ENCODE results near the gene DRC3. TPM values are rescaled to one million over a fixed set of nuclear protein-coding genes. Genes with fewer than 3 reads are reported as not detected.

Gene DRC3
- total RNA-seq, 2 experiments from 2014 or later: 0.19 TPM; not detected in 1

GRCh38 chr17:17946093-17946492 lies 26.6 kb upstream of the DRC3 start:
- DNase-seq (ENCODE audit: low spot score): no peak
- H3K4me1 ChIP-seq (ENCODE audit: insufficient read depth, low read length, poor library complexity, severe bottlenecking): peaks cover 8% of the 10 kb centered on the region
- H2AFZ ChIP-seq (ENCODE audit: low read length): no peak overlapping the region
- H3K9me2 ChIP-seq (ENCODE audit: insufficient read depth, low read length): no peaks in the 10 kb centered on the region
- CTCF ChIA-PET (ENCODE audit: unreplicated experiment): no interaction called here
- H4K20me1 ChIP-seq (ENCODE audit: insufficient read depth, low read length): no peaks in the 10 kb centered on the region; the same call in 1 of the 2 replicates
- no peaks in the 10 kb centered on the region for H3K9me3 ChIP-seq (ENCODE audit: low read length)
- H3K27ac ChIP-seq (ENCODE audit: low read depth, low read length, poor library complexity, severe bottlenecking): no peak overlapping the region
- BruUV-seq (replicated peaks): no TSS peak
- H3K79me2 ChIP-seq (ENCODE audit: insufficient read depth, low read depth, low read length): no peaks in the 10 kb centered on the region
- POLR2A ChIA-PET: interaction anchor here (1.6 kb wide), 1 partner anchor 14 kb away, joined by 6 read pairs; no protein-coding TSS in a partner anchor
- no peak overlapping the region for H3K4me3 ChIP-seq (ENCODE audit: low read depth, low read length, poor library complexity, severe bottlenecking)
- no peak for TF ChIP-seq CTCF (conservative IDR thresholded peaks at IDR 0.05; ENCODE audit: low read length)
- H3K4me2 ChIP-seq (ENCODE audit: low read length): no peak overlapping the region
- H3K36me3 ChIP-seq (ENCODE audit: insufficient read depth, low read length): no peaks in the 10 kb centered on the region
- intact Hi-C loops (cut with micrococcal nuclease; ENCODE audit: unreplicated experiment): no loop called here

GRCh38 chr17:17947309-17947708 lies 25.4 kb upstream of the DRC3 start:
- TF ChIP-seq EZH2phosphoT487 (IDR thresholded peaks at IDR 0.05; ENCODE audit: borderline replicate concordance, low read depth, low read length): no peak
- TF ChIP-seq CTCF (conservative IDR thresholded peaks at IDR 0.05; ENCODE audit: low read length): no peak
- intact Hi-C loops (cut with micrococcal nuclease; ENCODE audit: unreplicated experiment): no loop called here
- Histone ChIP-seq H3K4me2 (ENCODE audit: low read length) (no peak overlapping the region), H3K36me3 (ENCODE audit: insufficient read depth, low read length) (no peaks in the 10 kb centered on the region), H4K20me1 (ENCODE audit: insufficient read depth, low read length) (no peaks in the 10 kb centered on the region; the same call in 1 of the 2 replicates), H3K4me1 (ENCODE audit: insufficient read depth, low read length, poor library complexity, severe bottlenecking) (peaks cover 8% of the 10 kb centered on the region), H3K79me2 (ENCODE audit: insufficient read depth, low read depth, low read length) (no peaks in the 10 kb centered on the region), H2AFZ (ENCODE audit: low read length) (no peak overlapping the region), H3K27ac (ENCODE audit: low read depth, low read length, poor library complexity, severe bottlenecking) (no peak overlapping the region), H3K4me3 (ENCODE audit: low read depth, low read length, poor library complexity, severe bottlenecking) (no peak overlapping the region), H3K9me2 (ENCODE audit: insufficient read depth, low read length) (no peaks in the 10 kb centered on the region), H3K9me3 (ENCODE audit: low read length) (no peaks in the 10 kb centered on the region)
- ChIA-PET CTCF (ENCODE audit: unreplicated experiment) (no interaction called here), POLR2A (interaction anchor here (1.6 kb wide), 1 partner anchor 16 kb away, joined by 6 read pairs; no protein-coding TSS in a partner anchor)
- no peak for DNase-seq (ENCODE audit: low spot score)
- BruUV-seq (replicated peaks): no TSS peak

- Histone ChIP-seq H4K20me1 (ENCODE audit: insufficient read depth, low read length) (no peaks in the 10 kb centered on the region; the same call in 1 of the 2 replicates), H3K4me3 (ENCODE audit: low read depth, low read length, poor library complexity, severe bottlenecking) (no peak overlapping the region), H3K27ac (ENCODE audit: low read depth, low read length, poor library complexity, severe bottlenecking) (no peak overlapping the region), H3K9me2 (ENCODE audit: insufficient read depth, low read length) (no peaks in the 10 kb centered on the region), H3K4me2 (ENCODE audit: low read length) (no peak overlapping the region), H3K36me3 (ENCODE audit: insufficient read depth, low read length) (no peaks in the 10 kb centered on the region), H3K4me1 (ENCODE audit: insufficient read depth, low read length, poor library complexity, severe bottlenecking) (peaks cover 8% of the 10 kb centered on the region), H3K79me2 (ENCODE audit: insufficient read depth, low read depth, low read length) (no peaks in the 10 kb centered on the region), H2AFZ (ENCODE audit: low read length) (no peak overlapping the region), H3K9me3 (ENCODE audit: low read length) (no peaks in the 10 kb centered on the region)
- ChIA-PET POLR2A (no interaction called here), CTCF (ENCODE audit: unreplicated experiment) (no interaction called here)
- TF ChIP-seq EZH2phosphoT487 (IDR thresholded peaks at IDR 0.05; ENCODE audit: borderline replicate concordance, low read depth, low read length) (no peak), CTCF (conservative IDR thresholded peaks at IDR 0.05; ENCODE audit: low read length) (no peak)
- intact Hi-C loops (cut with micrococcal nuclease; ENCODE audit: unreplicated experiment): no loop called here
- BruUV-seq (replicated peaks): no TSS peak
- no peak for DNase-seq (ENCODE audit: low spot score)
Measured at GRCh38 chr17:17947966-17948365, 24.7 kb upstream of the DRC3 start.
